Measurements from ENCODE around the gene BICRA.
A peak's percentile ranks its signal among the peaks of the same experiment; 100 is the strongest.
"Not testable (repeated sequence)": the region's sequence is repeated elsewhere in the genome, so short reads cannot be mapped to it uniquely, and the experiment has no call there.

The BICRA gene

GRCh38 chr19:47658431-47659348 lies 49.8 kb downstream of the BICRA start:
- no peak for TF ChIP-seq CTCF (conservative IDR thresholded peaks at IDR 0.05; ENCODE audit: control insufficient read depth, insufficient read depth, low read depth, low read length)
- peak; percentile 47 for DNase-seq (ENCODE audit: low read depth)
- no peak overlapping the region for H3K4me3 ChIP-seq (ENCODE audit: control insufficient read depth, low read depth, low read length)

- DNase-seq (ENCODE audit: low read depth) = no peak
- no peak for TF ChIP-seq CTCF (conservative IDR thresholded peaks at IDR 0.05; ENCODE audit: control insufficient read depth, insufficient read depth, low read depth, low read length)
- H3K4me3 ChIP-seq (ENCODE audit: control insufficient read depth, low read depth, low read length) = no peak overlapping the region
Observed at GRCh38 chr19:47660435-47660832, 51.5 kb downstream of the BICRA start.

- DNase-seq (ENCODE audit: low read depth) = peak; percentile 94
- no peak overlapping the region for H3K4me3 ChIP-seq (ENCODE audit: control insufficient read depth, low read depth, low read length)
- no peak for TF ChIP-seq CTCF (conservative IDR thresholded peaks at IDR 0.05; ENCODE audit: control insufficient read depth, insufficient read depth, low read depth, low read length)
Observed at GRCh38 chr19:47661161-47661560, 52.2 kb downstream of the BICRA start.

GRCh38 chr19:47661611-47662010 lies 52.7 kb downstream of the BICRA start:
- no peak overlapping the region for H3K4me3 ChIP-seq (ENCODE audit: control insufficient read depth, low read depth, low read length)
- TF ChIP-seq CTCF (conservative IDR thresholded peaks at IDR 0.05; ENCODE audit: control insufficient read depth, insufficient read depth, low read depth, low read length) = no peak
- peak; percentile 71 for DNase-seq (ENCODE audit: low read depth)

GRCh38 chr19:47663435-47663910 lies 54.5 kb downstream of the BICRA start:
- no peak for TF ChIP-seq CTCF (conservative IDR thresholded peaks at IDR 0.05; ENCODE audit: control insufficient read depth, insufficient read depth, low read depth, low read length)
- peak; percentile 95 for DNase-seq (ENCODE audit: low read depth)
- no peak overlapping the region for H3K4me3 ChIP-seq (ENCODE audit: control insufficient read depth, low read depth, low read length)

GRCh38 chr19:47663911-47664771 lies 55.2 kb downstream of the BICRA start:
- DNase-seq (ENCODE audit: low read depth) = peak; percentile 100
- H3K4me3 ChIP-seq (ENCODE audit: control insufficient read depth, low read depth, low read length) = peak overlapping the region; percentile 19
- no peak for TF ChIP-seq CTCF (conservative IDR thresholded peaks at IDR 0.05; ENCODE audit: control insufficient read depth, insufficient read depth, low read depth, low read length)

- DNase-seq (ENCODE audit: low read depth); H3K4me3 ChIP-seq (ENCODE audit: control insufficient read depth, low read depth, low read length): not testable (repeated sequence)
Observed at GRCh38 chr19:47668556-47668955, 59.6 kb downstream of the BICRA start.
